ENCODE results near the gene PIK3R3. TPM values are rescaled to one million over a fixed set of nuclear protein-coding genes. Genes with fewer than 3 reads are reported as not detected.

Gene PIK3R3
- polyA plus RNA-seq, 1 donor (not counting 4 experiments of a cell fraction or from before 2014, with no cell fraction given), result 11.9 TPM

- TF ChIP-seq EZH2 (IDR thresholded peaks at IDR 0.05; ENCODE audit: low read length), result no peak
- TF ChIP-seq, protein P1, sequence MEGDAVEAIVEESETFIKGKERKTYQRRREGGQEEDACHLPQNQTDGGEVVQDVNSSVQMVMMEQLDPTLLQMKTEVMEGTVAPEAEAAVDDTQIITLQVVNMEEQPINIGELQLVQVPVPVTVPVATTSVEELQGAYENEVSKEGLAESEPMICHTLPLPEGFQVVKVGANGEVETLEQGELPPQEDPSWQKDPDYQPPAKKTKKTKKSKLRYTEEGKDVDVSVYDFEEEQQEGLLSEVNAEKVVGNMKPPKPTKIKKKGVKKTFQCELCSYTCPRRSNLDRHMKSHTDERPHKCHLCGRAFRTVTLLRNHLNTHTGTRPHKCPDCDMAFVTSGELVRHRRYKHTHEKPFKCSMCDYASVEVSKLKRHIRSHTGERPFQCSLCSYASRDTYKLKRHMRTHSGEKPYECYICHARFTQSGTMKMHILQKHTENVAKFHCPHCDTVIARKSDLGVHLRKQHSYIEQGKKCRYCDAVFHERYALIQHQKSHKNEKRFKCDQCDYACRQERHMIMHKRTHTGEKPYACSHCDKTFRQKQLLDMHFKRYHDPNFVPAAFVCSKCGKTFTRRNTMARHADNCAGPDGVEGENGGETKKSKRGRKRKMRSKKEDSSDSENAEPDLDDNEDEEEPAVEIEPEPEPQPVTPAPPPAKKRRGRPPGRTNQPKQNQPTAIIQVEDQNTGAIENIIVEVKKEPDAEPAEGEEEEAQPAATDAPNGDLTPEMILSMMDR (optimal IDR thresholded peaks at IDR 0.05 in 1 of 3, IDR thresholded peaks at IDR 0.05 in 1 of 3, conservative IDR thresholded peaks at IDR 0.05 in 1 of 3; ENCODE audit: extremely low read depth in 1 of 3, insufficient read depth in 2 of 3, low read length in 3 of 3), result no peak
- no peaks in the 10 kb centered on the region for H3K9me1 ChIP-seq (ENCODE audit: control insufficient read depth, extremely low read depth, insufficient read depth, low read length)
- H4K20me1 ChIP-seq (ENCODE audit: control insufficient read depth, extremely low read depth, insufficient read depth, low read length), result no peaks in the 10 kb centered on the region
- H3K9ac ChIP-seq (ENCODE audit: control insufficient read depth, extremely low read depth, insufficient read depth, low read length), result no peak overlapping the region
- FAIRE-seq (no peak), DNase-seq (ENCODE audit: low read depth, low spot score) (no peak)
- no peaks in the 10 kb centered on the region for H3K36me3 ChIP-seq (ENCODE audit: control insufficient read depth in 2 of 2, extremely low read depth in 1 of 2, insufficient read depth in 2 of 2, low read length in 2 of 2)
- no peaks in the 10 kb centered on the region for H3K79me2 ChIP-seq (ENCODE audit: control insufficient read depth, insufficient read depth, low read length)
- no peak overlapping the region for H2AFZ ChIP-seq (ENCODE audit: control insufficient read depth, low read length)
- no peaks in the 10 kb centered on the region for H3K4me1 ChIP-seq (ENCODE audit: control insufficient read depth, extremely low read depth, insufficient read depth, low read length)
- H3K27me3 ChIP-seq (ENCODE audit: control insufficient read depth, extremely low read depth, insufficient read depth, low read length), result no peaks in the 10 kb centered on the region
- H3K4me2 ChIP-seq (ENCODE audit: control insufficient read depth, extremely low read depth, insufficient read depth, low read depth, low read length), result no peak overlapping the region
- no peak overlapping the region for H3K27ac ChIP-seq (ENCODE audit: control insufficient read depth, insufficient read depth, low read length)
- no peaks in the 10 kb centered on the region for H3K9me3 ChIP-seq (ENCODE audit: control insufficient read depth, low read depth, low read length)
- dilution Hi-C loops (cut with MboI; ENCODE audit: extremely low pct_ligation_motif_present, low sequenced_read_pairs), result no loop called here
- H3K4me3 ChIP-seq (ENCODE audit: control insufficient read depth in 2 of 3, extremely low read depth in 1 of 3, insufficient read depth in 2 of 3, low read depth in 1 of 3, low read length in 3 of 3), result no peak overlapping the region
Observed at GRCh38 chr1:46001081-46001785, 131.2 kb downstream of the PIK3R3 start.

GRCh38 chr1:45999507-45999906 lies 132.9 kb downstream of the PIK3R3 start:
- dilution Hi-C loops (cut with MboI; ENCODE audit: extremely low pct_ligation_motif_present, low sequenced_read_pairs), result no loop called here
- Histone ChIP-seq H3K9me3 (ENCODE audit: control insufficient read depth, low read depth, low read length) (no peaks in the 10 kb centered on the region), H3K27me3 (ENCODE audit: control insufficient read depth, extremely low read depth, insufficient read depth, low read length) (no peaks in the 10 kb centered on the region), H3K9me1 (ENCODE audit: control insufficient read depth, extremely low read depth, insufficient read depth, low read length) (no peaks in the 10 kb centered on the region), H3K27ac (ENCODE audit: control insufficient read depth, insufficient read depth, low read length) (no peak overlapping the region), H3K4me3 (ENCODE audit: control insufficient read depth in 2 of 3, extremely low read depth in 1 of 3, insufficient read depth in 2 of 3, low read depth in 1 of 3, low read length in 3 of 3) (no peak overlapping the region), H3K4me1 (ENCODE audit: control insufficient read depth, extremely low read depth, insufficient read depth, low read length) (no peaks in the 10 kb centered on the region), H3K9ac (ENCODE audit: control insufficient read depth, extremely low read depth, insufficient read depth, low read length) (no peak overlapping the region), H3K36me3 (ENCODE audit: control insufficient read depth in 2 of 2, extremely low read depth in 1 of 2, insufficient read depth in 2 of 2, low read length in 2 of 2) (no peaks in the 10 kb centered on the region), H3K79me2 (ENCODE audit: control insufficient read depth, insufficient read depth, low read length) (no peaks in the 10 kb centered on the region), H2AFZ (ENCODE audit: control insufficient read depth, low read length) (no peak overlapping the region), H4K20me1 (ENCODE audit: control insufficient read depth, extremely low read depth, insufficient read depth, low read length) (no peaks in the 10 kb centered on the region), H3K4me2 (ENCODE audit: control insufficient read depth, extremely low read depth, insufficient read depth, low read depth, low read length) (no peak overlapping the region)
- TF ChIP-seq, protein P1 (optimal IDR thresholded peaks at IDR 0.05 in 1 of 3, IDR thresholded peaks at IDR 0.05 in 1 of 3, conservative IDR thresholded peaks at IDR 0.05 in 1 of 3; ENCODE audit: extremely low read depth in 1 of 3, insufficient read depth in 2 of 3, low read length in 3 of 3), result no peak
- TF ChIP-seq EZH2 (IDR thresholded peaks at IDR 0.05; ENCODE audit: low read length), result no peak
- DNase-seq (ENCODE audit: low read depth, low spot score), result no peak
- no peak for FAIRE-seq

Data from keratinocyte (primary cell).